HG03064 (cell line): ENCODE results near the gene FMNL2.
"Not testable (repeated sequence)": the region's sequence is repeated elsewhere in the genome, so short reads cannot be mapped to it uniquely, and the experiment has no call there.

Experiments
- ATAC-seq: cut with Tn5 transposase; IDR thresholded peaks from one replicate; pipeline ENCODE4 v1.9.1; 2021; ENCODE audit warnings: low read depth; ENCODE audit not compliant: unreplicated experiment

FMNL2 gene

DNA sequence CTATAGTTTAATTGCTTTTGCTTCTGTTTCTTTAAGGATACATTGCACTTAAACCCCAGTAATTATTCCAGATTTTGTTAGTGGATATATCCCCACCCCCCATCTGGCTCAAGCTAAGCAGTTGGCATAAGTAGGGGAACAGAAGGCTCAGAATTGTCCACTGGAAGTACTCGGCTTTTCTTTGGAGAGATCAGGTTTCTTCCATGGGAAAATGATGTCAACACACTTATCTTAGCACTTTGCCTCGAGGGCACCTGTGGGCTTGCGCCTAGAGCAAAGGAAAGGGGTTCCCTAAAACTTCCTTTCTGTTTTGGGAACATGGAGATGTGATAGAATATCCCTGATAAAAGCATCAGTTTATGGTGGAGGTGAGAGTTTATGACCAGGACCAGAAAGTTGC is 130.6 kb downstream of the FMNL2 start:
- ATAC-seq = no peak

DNA sequence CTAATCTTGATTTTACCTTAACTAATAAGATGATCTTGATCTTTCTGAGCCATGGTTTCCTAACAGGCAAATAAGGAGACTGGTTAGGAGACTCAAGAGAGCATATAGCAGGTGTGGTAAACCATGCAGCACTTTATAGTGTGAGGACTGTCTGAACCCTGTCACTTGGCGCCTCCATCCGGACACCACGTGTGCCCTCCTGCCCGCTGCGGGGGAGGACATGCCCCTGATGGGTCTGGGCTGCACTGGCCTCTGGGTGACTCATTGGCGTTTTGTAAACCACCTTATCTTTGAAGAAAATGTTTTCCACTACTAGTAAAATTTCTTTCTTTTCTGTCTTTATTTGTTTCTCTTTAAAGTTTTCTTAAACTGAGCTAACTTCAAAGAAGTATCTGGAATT is 131.1 kb downstream of the FMNL2 start:
- ATAC-seq = no peak

GRCh38 chr2:152466980-152467676 is 132.2 kb downstream of the FMNL2 start:
- peak; percentile 86 for ATAC-seq

DNA sequence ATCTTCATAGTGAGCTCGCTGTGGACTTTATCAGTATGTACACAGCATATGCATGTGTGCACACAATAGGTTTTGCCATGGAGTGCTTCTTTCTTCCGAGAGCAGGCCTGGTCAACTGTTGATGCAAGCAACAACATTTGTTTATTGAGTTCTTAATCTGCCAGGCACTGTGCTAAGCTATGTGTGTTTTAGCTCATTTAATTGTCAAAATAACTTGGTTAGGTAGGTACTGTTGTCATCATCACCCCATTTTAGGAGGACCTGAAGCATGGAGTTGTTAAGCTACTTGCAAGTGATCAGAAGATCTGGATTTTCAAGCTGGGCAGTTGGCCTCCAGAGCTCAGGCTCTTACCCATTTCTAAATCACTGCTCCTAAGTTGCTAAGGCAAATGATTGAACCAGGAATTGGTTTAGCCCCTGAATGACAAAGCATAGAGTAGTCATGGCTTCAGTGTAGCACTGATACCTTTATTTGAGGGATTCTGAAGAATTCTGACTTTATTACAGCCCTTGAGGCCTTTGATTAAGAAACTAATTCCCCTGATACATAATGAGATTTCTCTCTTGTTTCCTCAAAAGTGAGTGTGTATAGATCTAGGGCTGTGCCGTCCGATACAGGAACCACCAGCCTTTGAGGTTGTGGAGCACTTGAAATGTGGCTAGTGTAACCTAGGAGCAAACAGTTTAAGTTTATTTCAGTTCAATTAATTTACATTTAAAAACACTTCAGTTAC is 132.9 kb downstream of the FMNL2 start:
- no peak for ATAC-seq

DNA sequence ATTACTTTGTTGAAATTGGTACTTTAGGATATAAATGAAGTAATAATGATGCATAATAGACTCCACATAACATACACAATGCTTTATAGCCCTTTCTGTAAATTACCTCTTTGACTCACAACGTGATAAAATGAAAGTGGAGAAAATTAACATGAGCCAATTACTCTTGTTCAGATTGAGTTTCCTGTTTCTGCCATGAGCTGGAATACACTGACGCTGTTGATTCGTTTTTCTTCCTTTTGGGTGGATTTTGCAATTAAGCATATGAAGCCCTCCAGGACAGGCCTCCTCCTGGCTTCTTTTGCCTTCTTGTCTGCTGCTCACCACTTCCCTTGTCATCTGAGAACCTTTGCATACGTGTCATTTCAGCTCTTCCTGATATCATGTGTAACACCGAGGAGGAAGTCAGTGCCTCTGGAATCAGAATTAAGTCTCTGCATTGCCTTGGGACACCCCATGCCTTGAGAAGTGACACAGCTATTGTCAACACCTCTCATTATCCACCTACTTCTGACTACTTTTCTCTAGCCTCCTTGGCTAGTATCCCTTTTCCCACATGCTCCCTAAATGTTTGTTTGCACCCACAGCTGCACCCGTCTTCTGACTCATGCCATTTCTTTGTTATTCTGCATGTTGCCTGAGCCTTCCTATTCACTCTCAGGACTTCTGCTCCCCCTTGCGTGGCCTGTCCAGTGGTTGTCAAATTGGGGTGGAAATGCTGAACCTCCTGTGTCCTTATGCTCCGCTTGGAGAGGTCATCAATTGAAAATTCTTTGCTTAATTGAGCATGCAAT is 134.1 kb downstream of the FMNL2 start:
- peak; percentile 32 for ATAC-seq

DNA sequence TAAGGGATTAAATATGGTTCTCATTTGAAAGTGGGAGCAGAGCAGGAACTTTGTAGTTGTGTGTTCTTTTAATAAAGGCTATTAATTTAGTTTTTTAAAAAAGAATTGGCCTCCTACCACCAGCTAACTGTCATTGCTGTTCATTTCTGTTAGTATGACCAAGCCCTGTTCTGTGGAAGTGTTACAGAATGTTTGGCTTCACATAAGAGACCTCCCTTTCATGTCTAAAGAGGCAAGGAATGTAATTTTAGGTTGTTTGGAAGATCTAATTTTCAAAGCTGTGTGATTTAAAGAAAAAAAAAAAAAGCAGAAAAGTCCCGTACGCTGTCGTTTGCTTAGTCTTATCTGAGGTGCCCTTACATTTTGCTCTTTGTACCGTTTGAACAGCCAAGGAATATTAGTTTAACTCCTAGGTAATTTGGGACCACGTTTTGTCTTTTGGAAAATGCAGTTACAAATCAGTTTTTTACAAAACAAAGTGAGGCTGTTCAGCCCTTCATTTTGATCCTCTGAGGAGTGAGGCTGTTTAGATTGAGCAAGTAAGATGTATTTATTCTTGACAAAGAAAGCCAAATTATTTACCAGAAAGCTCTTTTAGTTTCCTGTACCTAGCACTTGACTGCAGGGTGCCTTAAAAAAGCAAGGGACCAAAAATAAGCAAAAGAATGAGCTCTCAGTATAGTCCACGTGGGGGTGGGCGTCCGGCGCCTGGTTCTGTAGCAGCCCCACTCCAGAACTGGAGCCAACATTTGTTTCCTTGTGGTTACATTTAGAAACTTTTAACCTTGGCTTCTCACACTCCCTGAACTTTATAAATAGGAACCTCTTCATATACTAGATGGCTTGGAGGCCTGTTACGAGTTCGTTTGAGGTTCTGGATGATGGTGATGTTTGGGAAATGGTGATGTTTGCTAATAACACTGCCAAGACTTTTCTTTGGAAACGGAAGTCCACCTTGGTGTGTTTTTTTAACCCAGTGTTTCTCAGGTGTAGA is 136.2 kb downstream of the FMNL2 start:
- ATAC-seq = no peak

DNA sequence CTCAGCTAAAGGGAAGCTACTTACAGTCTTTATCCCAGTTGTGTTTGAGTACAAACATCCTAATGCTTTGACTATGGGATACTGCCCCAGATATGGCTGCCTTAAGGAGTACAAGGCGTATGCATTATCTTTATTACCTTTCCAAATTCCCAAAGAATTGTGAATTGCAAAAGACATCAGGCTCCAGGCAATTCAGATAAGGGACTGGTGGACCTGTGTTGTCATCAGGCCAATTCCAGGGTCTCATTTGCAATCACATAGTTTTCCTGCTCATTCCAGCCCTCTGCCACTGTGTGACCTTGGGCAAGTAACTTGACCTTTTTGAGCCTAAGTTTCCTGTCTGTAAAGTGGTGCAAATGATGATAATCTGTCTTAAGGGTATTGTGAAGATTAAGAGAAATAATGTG is 137.5 kb downstream of the FMNL2 start:
- ATAC-seq = no peak

- ATAC-seq = no peak
Observed at GRCh38 chr2:152473151-152473857, 138.3 kb downstream of the FMNL2 start.

- ATAC-seq = not testable (repeated sequence)
Observed at GRCh38 chr2:152474523-152474922, 139.5 kb downstream of the FMNL2 start.

- ATAC-seq = no peak
Observed at GRCh38 chr2:152475982-152476381, 141.0 kb downstream of the FMNL2 start.

DNA sequence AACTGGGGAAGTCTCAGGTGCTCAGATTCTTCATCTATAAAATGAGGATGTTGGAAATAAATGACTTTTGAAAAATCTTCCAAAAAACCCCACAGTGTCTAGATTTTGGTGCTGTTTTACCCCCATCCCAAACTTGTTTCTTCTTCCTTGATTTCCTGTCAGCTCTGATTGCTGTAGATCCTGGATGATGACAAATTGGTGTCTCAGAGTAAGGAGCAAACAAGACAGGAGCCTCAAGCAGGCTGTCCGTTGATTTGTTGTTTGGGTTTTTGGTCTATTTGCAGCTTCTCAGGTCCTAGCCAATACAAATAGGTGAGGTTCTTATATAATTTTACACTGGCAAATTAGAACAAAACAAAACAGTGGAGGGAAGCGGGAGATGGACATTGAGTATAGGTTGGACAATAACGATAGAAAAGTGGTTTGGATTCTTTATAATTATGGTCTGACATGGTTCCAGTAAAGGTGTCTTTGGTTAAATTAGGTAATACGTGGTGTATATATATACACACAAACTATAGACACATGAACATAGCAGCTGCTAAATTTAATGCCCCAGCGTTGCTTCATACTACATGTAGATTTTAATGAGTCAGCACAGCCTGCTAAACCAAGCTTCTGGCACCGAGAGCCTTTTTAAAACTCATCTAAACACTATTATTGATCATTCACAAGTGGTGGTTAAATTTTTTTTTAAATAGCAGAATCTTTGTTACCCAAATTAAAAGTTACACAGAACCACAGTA is 142.5 kb downstream of the FMNL2 start:
- ATAC-seq = no peak

GRCh38 chr2:152479282-152479681 is 144.3 kb downstream of the FMNL2 start:
- no peak for ATAC-seq

GRCh38 chr2:152480821-152481399 is 145.9 kb downstream of the FMNL2 start:
- ATAC-seq = no peak

DNA sequence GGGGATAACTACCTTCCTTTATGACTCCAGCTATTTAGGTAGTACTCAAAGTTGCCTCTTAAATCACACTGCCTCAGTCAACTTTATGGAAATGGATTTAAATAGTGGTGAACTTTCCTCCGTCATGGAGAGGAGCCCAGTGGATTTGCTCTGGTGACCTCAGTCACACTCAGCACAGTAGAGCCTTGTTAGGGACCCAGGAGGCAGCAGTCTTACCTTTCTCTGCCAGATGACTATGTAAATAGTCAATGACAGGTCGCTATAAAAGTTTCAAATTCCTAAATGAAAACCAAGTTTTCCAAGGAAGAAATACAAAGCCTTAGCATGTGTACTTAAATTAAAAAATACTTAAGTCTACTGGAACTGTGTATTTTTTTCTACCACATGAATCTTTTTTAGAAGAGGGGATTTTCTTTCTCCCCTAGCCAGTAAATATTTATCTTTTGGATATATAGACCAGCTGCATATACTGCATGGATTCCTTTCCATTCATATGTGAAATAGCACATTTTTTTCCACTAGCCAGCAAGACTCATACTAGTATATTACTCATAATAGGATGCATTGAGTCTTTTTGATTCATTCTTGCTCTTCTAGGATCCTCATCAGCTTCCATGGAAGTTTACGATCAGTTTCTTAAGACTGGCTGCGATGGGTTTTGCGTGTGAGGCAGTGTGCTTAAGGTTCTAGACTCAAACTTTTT is 147.1 kb downstream of the FMNL2 start:
- ATAC-seq = no peak

DNA sequence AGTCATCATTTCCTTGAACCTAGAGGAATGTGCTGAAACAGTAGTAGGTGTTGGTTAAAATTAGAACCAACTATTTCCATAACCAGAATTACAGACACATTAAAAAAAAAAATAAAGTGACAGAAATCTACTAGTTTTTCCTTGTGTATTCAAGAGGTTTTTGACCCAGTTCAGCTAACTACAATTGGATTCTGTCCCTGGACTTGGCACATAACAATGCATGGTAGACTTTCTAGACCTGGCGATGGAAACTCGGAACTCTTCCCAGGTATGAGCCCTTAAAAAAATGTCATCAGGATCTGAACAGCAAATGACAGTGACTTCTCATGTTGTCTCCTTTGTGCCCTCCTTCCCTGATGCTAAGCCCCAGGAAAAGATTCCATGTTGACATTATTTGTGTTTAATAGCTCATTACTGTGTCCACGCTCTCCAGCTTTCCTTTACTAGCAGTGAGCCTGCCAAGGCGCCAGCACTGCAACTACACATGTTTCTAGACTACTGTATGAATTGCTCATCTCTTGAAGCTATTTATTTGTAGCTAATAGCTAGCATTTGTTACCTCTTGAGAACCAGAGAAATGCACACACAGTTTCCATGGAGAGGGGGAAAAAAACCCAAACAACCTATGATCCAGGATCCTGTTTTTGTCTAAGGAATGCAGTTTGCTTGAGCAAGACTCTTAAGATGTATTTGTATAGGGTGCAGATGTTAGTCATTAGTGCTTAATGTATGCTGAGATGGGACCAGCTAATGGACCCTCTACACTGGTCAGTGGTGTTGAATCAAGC is 148.5 kb downstream of the FMNL2 start:
- ATAC-seq = no peak

- no peak for ATAC-seq
Observed at GRCh38 chr2:152485954-152486736, 151.2 kb downstream of the FMNL2 start.
